K562 (cell line): ENCODE measurements around the gene OGT. TPM values are rescaled to one million over a fixed set of nuclear protein-coding genes. Genes with fewer than 3 reads are reported as not detected.

Experiments used
- CEBPG ChIP-seq, 3 experiments: fragments of 200-800 bp in 1 of 3; sonication (Bioruptor generic) in 1 of 3; sonication (generic) in 1 of 3; formaldehyde crosslinking in 1 of 3; IDR thresholded peaks in 2 of 3; conservative IDR thresholded peaks in 1 of 3; 2 replicates each; pipeline versions ENCODE4 v1.6.1 to v1.8.0; 2016 to 2022; ENCODE audit warnings: missing compliant biosample characterization in 2 of 3, missing genetic modification characterization in 2 of 3, mild to moderate bottlenecking in 1 of 3, missing genetic modification reagents in 1 of 3
- COPS2 ChIP-seq: fragments of 450-650 bp; conservative IDR thresholded peaks from 2 replicates; pipeline ENCODE4 v1.6.1; 2016; ENCODE audit warnings: mild to moderate bottlenecking, moderate library complexity
- DIDO1 ChIP-seq: fragments of 450-650 bp; IDR thresholded peaks from 2 replicates; pipeline ENCODE4 v1.6.1; 2016; ENCODE audit warnings: low read depth, missing biosample characterization, missing genetic modification characterization
- EWSR1 ChIP-seq: fragments of 450-650 bp; IDR thresholded peaks from 2 replicates; pipeline ENCODE4 v1.6.1; 2018; ENCODE audit warnings: borderline replicate concordance, mild to moderate bottlenecking, low read depth, moderate library complexity; ENCODE audit not compliant: partially characterized antibody
- PHF20 ChIP-seq: fragments of 450-650 bp; IDR thresholded peaks from 2 replicates; pipeline ENCODE4 v1.6.1; 2018; ENCODE audit not compliant: partially characterized antibody
- POLR2A ChIP-seq: fragments of 450-650 bp; conservative IDR thresholded peaks from 2 replicates; pipeline ENCODE4 v1.6.1; 2016
- PPARD ChIP-seq: fragments of 250-450 bp; sonication (Bioruptor Pico); IDR thresholded peaks from 2 replicates; pipeline ENCODE4 v1.8.0; 2022; ENCODE audit warnings: inconsistent platforms, mild to moderate bottlenecking, moderate library complexity
- PREB ChIP-seq: sonication (generic); formaldehyde crosslinking; IDR thresholded peaks from 2 replicates; pipeline ENCODE4 v1.8.1; 2023; ENCODE audit warnings: mild to moderate bottlenecking, missing genetic modification reagents
- RERE ChIP-seq: sonication (generic); formaldehyde crosslinking; IDR thresholded peaks from 2 replicates; pipeline ENCODE4 v1.8.0; 2023; ENCODE audit warnings: missing genetic modification reagents, mild to moderate bottlenecking, borderline replicate concordance
- THRA ChIP-seq: fragments of 450-650 bp; IDR thresholded peaks from 2 replicates; pipeline ENCODE4 v1.6.1; 2017; ENCODE audit warnings: mild to moderate bottlenecking, moderate library complexity
- ZBTB2 ChIP-seq: fragments of 450-650 bp; IDR thresholded peaks from 2 replicates; pipeline ENCODE4 v1.6.1; 2016; ENCODE audit warnings: antibody characterized with exemption
- ZMIZ1 ChIP-seq, 2 experiments: fragments of 150-350 bp in 1 of 2; IDR thresholded peaks; 2 replicates each; pipeline ENCODE4 v1.6.1; 2012 to 2016; ENCODE audit warnings: low read depth in 2 of 2, low read length in 2 of 2, mild to moderate bottlenecking in 1 of 2, moderate library complexity in 1 of 2
- ZNF212 ChIP-seq: fragments of 450-650 bp; formaldehyde crosslinking; IDR thresholded peaks from 2 replicates; pipeline ENCODE4 v1.4.0; 2020; ENCODE audit warnings: mild to moderate bottlenecking
- polyA plus RNA-seq, 8 experiments: library from polyadenylated mRNA; depleted of rRNA in 4 of 8; stranded (reverse) in 5 of 8; unstranded in 3 of 8; fragments of >200 nt; fragmentation: Nextera tagmentation in 2 of 8; fragmentation: Illumina TruSeq in 1 of 8; extraction: Ambion mirVana in 2 of 8; extraction: Trizol in 1 of 8; gene quantifications; 2 replicates each; pipeline versions ENCODE4 v1.2.1 to v1.2.3, GENCODE V29; 2011 to 2014; ENCODE audit warnings: inconsistent platforms in 1 of 8, missing spikeins in 1 of 8
- total RNA-seq, 7 experiments: library from RNA; depleted of rRNA in 6 of 7; stranded (reverse); fragments of >200 nt in 6 of 7; fragmentation: Illumina TruSeq in 2 of 7; extraction: Trizol in 2 of 7; gene quantifications; 2 replicates each; pipeline versions ENCODE4 v1.2.1 to v1.2.3, GENCODE V29; 2011 to 2021; ENCODE audit warnings: low replicate concordance in 1 of 7

OGT gene
- total and polyA plus RNA-seq, 9 of the 15 experiments (the other 6 are each of a cell fraction or from before 2014, with no cell fraction given) = 38.9 to 347 (median 117) TPM

GRCh38 chrX:71532753-71533425, at the start of gene OGT (continued):
- TF ChIP-seq RERE (CRISPR knock-in tag) (no peak), COPS2 (no peak), ZMIZ1 (IDR thresholded peaks at IDR 0.05; ENCODE audit: low read depth in 2 of 2, low read length in 2 of 2) (peak in 1 of 2 experiments; percentile 54; a peak in 1 of 4 replicates), EWSR1 (no peak), ZBTB2 (0 out of 2 replicates have a peak, but pooled peaks have one; percentile 39), PREB (no peak), POLR2A (peak; percentile 94), THRA (no peak), PPARD (CRISPR knock-in tag) (no peak), ZNF212 (no peak), PHF20 (no peak), DIDO1 (no peak), CEBPG (CRISPR knock-in tag; IDR thresholded peaks at IDR 0.05) (peak; percentile 62; the same call in 1 of the 2 replicates), CEBPG (tag; conservative IDR thresholded peaks at IDR 0.05 in 1 of 2, IDR thresholded peaks at IDR 0.05 in 1 of 2) (peak; percentile 57 to 85; a peak in 3 of 4 replicates)
